Keratinocyte (primary cell): Measurements from ENCODE around the gene FABP6. TPM values are rescaled to one million over a fixed set of nuclear protein-coding genes. Genes with fewer than 3 reads are reported as not detected.

Source experiments
- DNase-seq: peaks from one replicate; pipeline ENCODE4 v3.0.0-alpha.2; 2011; ENCODE audit warnings: low read depth, missing footprints, low spot score
- FAIRE-seq: peaks from 2 replicates; lab custom pipeline; 2011; peaks lifted over from hg19 to GRCh38; lab: Jason Lieb, UNC
- H2AFZ ChIP-seq: 2 replicates; pipeline ENCODE4 v1.6.0; 2012; ENCODE audit warnings: low read length, control low read depth, inconsistent platforms; ENCODE audit not compliant: control insufficient read depth
- H3K27ac ChIP-seq: 2 replicates; pipeline ENCODE4 v1.5.1; 2011; ENCODE audit warnings: low read length; ENCODE audit not compliant: control insufficient read depth, insufficient read depth
- H3K27me3 ChIP-seq: 3 replicates; pipeline ENCODE4 v1.6.0; 2011; ENCODE audit warnings: low read length; ENCODE audit not compliant: control insufficient read depth, insufficient read depth; ENCODE audit errors: extremely low read depth
- H3K36me3 ChIP-seq, 2 experiments: 2 replicates in 1 of 2; 3 replicates in 1 of 2; pipeline ENCODE4 v1.5.1; 2011; ENCODE audit warnings: low read length in 2 of 2, mild to moderate bottlenecking in 1 of 2; ENCODE audit not compliant: control insufficient read depth in 2 of 2, insufficient read depth in 2 of 2; ENCODE audit errors: extremely low read depth in 1 of 2
- H3K4me1 ChIP-seq: 3 replicates; pipeline ENCODE4 v1.5.1; 2011; ENCODE audit warnings: low read length; ENCODE audit not compliant: control insufficient read depth, insufficient read depth; ENCODE audit errors: extremely low read depth
- H3K4me2 ChIP-seq: 3 replicates; pipeline ENCODE4 v1.6.0; 2011; ENCODE audit warnings: low read depth, low read length; ENCODE audit not compliant: control insufficient read depth, insufficient read depth; ENCODE audit errors: extremely low read depth
- H3K4me3 ChIP-seq, 3 experiments: fragments of 200-600 bp in 1 of 3; sonication (generic) in 1 of 3; 2 replicates in 2 of 3; 3 replicates in 1 of 3; pipeline ENCODE4 v1.5.1; 2011 to 2016; ENCODE audit warnings: low read length in 3 of 3, mild to moderate bottlenecking in 3 of 3, control low read depth in 2 of 3, inconsistent platforms in 1 of 3, low read depth in 1 of 3, mixed read lengths in 1 of 3, mixed run types in 1 of 3, moderate library complexity in 1 of 3; ENCODE audit not compliant: control insufficient read depth in 2 of 3, insufficient read depth in 2 of 3; ENCODE audit errors: extremely low read depth in 1 of 3
- H3K79me2 ChIP-seq: 2 replicates; pipeline ENCODE4 v1.6.0; 2012; ENCODE audit warnings: low read length; ENCODE audit not compliant: control insufficient read depth, insufficient read depth
- H3K9ac ChIP-seq: 3 replicates; pipeline ENCODE4 v1.6.0; 2011; ENCODE audit warnings: low read length; ENCODE audit not compliant: control insufficient read depth, insufficient read depth; ENCODE audit errors: extremely low read depth
- H3K9me1 ChIP-seq: 3 replicates; pipeline ENCODE4 v1.6.0; 2011; ENCODE audit warnings: low read length; ENCODE audit not compliant: control insufficient read depth, insufficient read depth; ENCODE audit errors: extremely low read depth
- H3K9me3 ChIP-seq: 2 replicates; pipeline ENCODE4 v1.5.1; 2012; ENCODE audit warnings: low read depth, low read length; ENCODE audit not compliant: control insufficient read depth
- H4K20me1 ChIP-seq: 3 replicates; pipeline ENCODE4 v1.6.0; 2011; ENCODE audit warnings: low read length; ENCODE audit not compliant: control insufficient read depth, insufficient read depth; ENCODE audit errors: extremely low read depth
- CTCF ChIP-seq, 3 experiments: IDR thresholded peaks in 1 of 3; conservative IDR thresholded peaks in 1 of 3; optimal IDR thresholded peaks in 1 of 3; 2 replicates in 2 of 3; 3 replicates in 1 of 3; pipeline versions ENCODE3 to v1.5.1; 2011; ENCODE audit warnings: low read length in 3 of 3, mild to moderate bottlenecking in 3 of 3, moderate library complexity in 2 of 3, control low read depth in 1 of 3, inconsistent platforms in 1 of 3; ENCODE audit not compliant: insufficient read depth in 2 of 3; ENCODE audit errors: extremely low read depth in 1 of 3
- EZH2 ChIP-seq: IDR thresholded peaks from one replicate; pipeline ENCODE4 v1.6.1; 2012; ENCODE audit warnings: inconsistent platforms, mild to moderate bottlenecking, low read length, moderate library complexity
- dilution Hi-C: fragments of 300-500 bp; cut with MboI; formaldehyde crosslinking; loops from one replicate; pipeline ENCODE4 v1.7.0; 2020; ENCODE audit warnings: low sequenced_read_pairs; ENCODE audit not compliant: extremely low pct_ligation_motif_present
- polyA plus RNA-seq, 5 experiments: library from polyadenylated mRNA; depleted of rRNA in 3 of 5; stranded (reverse) in 3 of 5; stranded (forward) in 1 of 5; unstranded in 1 of 5; fragments of >200 nt; gene quantifications; 1 replicate in 1 of 5; 2 replicates in 3 of 5; 3 replicates in 1 of 5; pipeline versions ENCODE4 v1.2.1 to v1.2.3, GENCODE V29; 2011 to 2012; ENCODE audit warnings: missing spikeins in 2 of 5, low read depth in 1 of 5, low replicate concordance in 1 of 5

Gene FABP6
- polyA plus RNA-seq, 1 donor (not counting 4 experiments of a cell fraction or from before 2014, with no cell fraction given) = 0.25 TPM

GRCh38 chr5:160270704-160271103 is 41.4 kb downstream of the FABP6 start:
- peak; percentile 76 for FAIRE-seq
- Histone ChIP-seq H3K4me3 (no peak overlapping the region), H3K9me1 (peaks cover 2% of the 10 kb centered on the region), H3K27ac (no peak overlapping the region), H3K4me1 (peaks cover 14% of the 10 kb centered on the region), H3K9me3 (no peaks in the 10 kb centered on the region), H3K79me2 (no peaks in the 10 kb centered on the region), H4K20me1 (no peaks in the 10 kb centered on the region), H3K27me3 (no peaks in the 10 kb centered on the region), H3K4me2 (peak overlapping the region; percentile 62), H3K36me3 (no peaks in the 10 kb centered on the region), H3K9ac (no peak overlapping the region), H2AFZ (peak overlapping the region; percentile 12)
- dilution Hi-C loops = no loop called here
- DNase-seq = no peak
- TF ChIP-seq CTCF (optimal IDR thresholded peaks at IDR 0.05 in 1 of 3, IDR thresholded peaks at IDR 0.05 in 1 of 3, conservative IDR thresholded peaks at IDR 0.05 in 1 of 3; ENCODE audit: extremely low read depth in 1 of 3, insufficient read depth in 2 of 3, low read length in 3 of 3) (no peak), EZH2 (no peak)

- Histone ChIP-seq H3K4me1 (peaks cover 14% of the 10 kb centered on the region), H3K9ac (no peak overlapping the region), H3K9me3 (no peaks in the 10 kb centered on the region), H4K20me1 (no peaks in the 10 kb centered on the region), H3K79me2 (no peaks in the 10 kb centered on the region), H3K4me3 (no peak overlapping the region), H3K27me3 (no peaks in the 10 kb centered on the region), H3K36me3 (no peaks in the 10 kb centered on the region), H2AFZ (peak overlapping the region; percentile 77), H3K27ac (no peak overlapping the region), H3K4me2 (peak overlapping the region; percentile 62), H3K9me1 (peaks cover 2% of the 10 kb centered on the region)
- FAIRE-seq (no peak), DNase-seq (no peak)
- dilution Hi-C loops = no loop called here
- TF ChIP-seq CTCF (optimal IDR thresholded peaks at IDR 0.05 in 1 of 3, IDR thresholded peaks at IDR 0.05 in 1 of 3, conservative IDR thresholded peaks at IDR 0.05 in 1 of 3; ENCODE audit: extremely low read depth in 1 of 3, insufficient read depth in 2 of 3, low read length in 3 of 3) = no peak
- no peak for TF ChIP-seq EZH2
These were observed 42.1 kb downstream of the FABP6 start for GRCh38 chr5:160271396-160271795.
